ENCODE measurements around the gene PPP1R14B. TPM values are rescaled to one million over a fixed set of nuclear protein-coding genes. Genes with fewer than 3 reads are reported as not detected.
A peak's percentile ranks its signal among the peaks of the same experiment; 100 is the strongest.

Gene PPP1R14B
- total and polyA plus RNA-seq, 2 of the 13 experiments (the other 11 are each of a cell fraction or from before 2014, with no cell fraction given): 110 to 148 TPM

DNA sequence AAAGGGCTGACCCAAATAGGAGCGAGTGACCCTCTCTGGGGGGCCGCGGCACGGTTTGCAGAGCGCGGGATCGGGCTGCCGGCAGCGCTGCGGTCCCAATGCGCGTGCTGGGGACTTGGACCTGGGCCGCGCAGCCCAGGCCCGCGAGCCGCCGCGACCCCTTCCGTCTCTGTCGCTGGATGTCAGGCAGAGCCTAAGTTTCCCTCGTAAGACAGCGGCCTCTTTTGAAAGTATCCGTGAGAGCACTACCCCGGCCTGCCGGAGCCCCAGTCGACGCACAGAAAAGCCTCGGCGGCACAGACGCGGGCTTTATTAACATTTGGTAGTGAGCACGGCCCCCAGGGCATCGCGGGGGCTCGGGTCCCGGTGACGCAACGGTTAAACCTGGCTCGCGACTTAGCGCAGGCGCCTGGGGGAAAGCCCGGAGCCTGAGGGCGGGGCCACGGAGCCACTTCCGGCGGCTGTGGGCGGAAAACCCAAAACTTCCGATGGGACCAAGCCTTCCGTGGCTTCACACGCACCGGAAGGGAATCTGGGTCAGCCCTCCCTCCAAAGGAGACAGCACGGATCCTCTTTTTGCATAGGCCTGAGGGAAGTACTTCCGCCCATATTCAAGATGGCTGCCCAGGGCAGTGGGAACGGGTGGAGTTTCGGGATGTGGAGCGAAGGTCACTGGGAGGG, 22.9 kb upstream of the PPP1R14B start (continued):
- peak; percentile 91; the same call in 1 of the 2 replicates for TF ChIP-seq ZFX (CRISPR knock-in tag; IDR thresholded peaks at IDR 0.05; ENCODE audit: low read depth)
- no peak for TF ChIP-seq JARID2 (CRISPR knock-in tag; IDR thresholded peaks at IDR 0.05; ENCODE audit: insufficient replicate concordance)
- peak; percentile 48; the same call in 1 of the 2 replicates for TF ChIP-seq RARA (CRISPR knock-in tag; IDR thresholded peaks at IDR 0.05)
- TF ChIP-seq PLRG1 (conservative IDR thresholded peaks at IDR 0.05): no peak
- no peak for TF ChIP-seq KLF15 (CRISPR knock-in tag; IDR thresholded peaks at IDR 0.05; ENCODE audit: borderline replicate concordance)
- 0 out of 2 replicates have a peak, but pooled peaks have one; percentile 7 for TF ChIP-seq CCDC6 (CRISPR knock-in tag; IDR thresholded peaks at IDR 0.05)
- TF ChIP-seq NCOA5 (CRISPR knock-in tag; IDR thresholded peaks at IDR 0.05): no peak
- TF ChIP-seq SP4 (CRISPR knock-in tag; IDR thresholded peaks at IDR 0.05): peak; percentile 95
- TF ChIP-seq, protein P1, sequence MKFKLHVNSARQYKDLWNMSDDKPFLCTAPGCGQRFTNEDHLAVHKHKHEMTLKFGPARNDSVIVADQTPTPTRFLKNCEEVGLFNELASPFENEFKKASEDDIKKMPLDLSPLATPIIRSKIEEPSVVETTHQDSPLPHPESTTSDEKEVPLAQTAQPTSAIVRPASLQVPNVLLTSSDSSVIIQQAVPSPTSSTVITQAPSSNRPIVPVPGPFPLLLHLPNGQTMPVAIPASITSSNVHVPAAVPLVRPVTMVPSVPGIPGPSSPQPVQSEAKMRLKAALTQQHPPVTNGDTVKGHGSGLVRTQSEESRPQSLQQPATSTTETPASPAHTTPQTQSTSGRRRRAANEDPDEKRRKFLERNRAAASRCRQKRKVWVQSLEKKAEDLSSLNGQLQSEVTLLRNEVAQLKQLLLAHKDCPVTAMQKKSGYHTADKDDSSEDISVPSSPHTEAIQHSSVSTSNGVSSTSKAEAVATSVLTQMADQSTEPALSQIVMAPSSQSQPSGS (CRISPR knock-in tag; IDR thresholded peaks at IDR 0.05): peak; percentile 73; the same call in 1 of the 2 replicates
- TF ChIP-seq POLR2AphosphoS5 (IDR thresholded peaks at IDR 0.05; ENCODE audit: low read depth, low read length): no peak
- no peak for TF ChIP-seq ZKSCAN5 (CRISPR knock-in tag; IDR thresholded peaks at IDR 0.05)
- 0 out of 2 replicates have a peak, but pooled peaks have one; percentile 15 for TF ChIP-seq SATB2 (CRISPR knock-in tag; IDR thresholded peaks at IDR 0.05)
- TF ChIP-seq ZNF589 (CRISPR knock-in tag; conservative IDR thresholded peaks at IDR 0.05): no peak
- peak; percentile 53; the same call in 1 of the 2 replicates for TF ChIP-seq FOSL2 (CRISPR knock-in tag; IDR thresholded peaks at IDR 0.05)
- peak; percentile 57; the same call in 1 of the 2 replicates for TF ChIP-seq ESRRA (CRISPR knock-in tag; IDR thresholded peaks at IDR 0.05; ENCODE audit: low read depth)
- TF ChIP-seq, protein P2, sequence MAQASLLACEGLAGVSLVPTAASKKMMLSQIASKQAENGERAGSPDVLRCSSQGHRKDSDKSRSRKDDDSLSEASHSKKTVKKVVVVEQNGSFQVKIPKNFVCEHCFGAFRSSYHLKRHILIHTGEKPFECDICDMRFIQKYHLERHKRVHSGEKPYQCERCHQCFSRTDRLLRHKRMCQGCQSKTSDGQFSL (CRISPR knock-in tag; IDR thresholded peaks at IDR 0.05): no peak
- TF ChIP-seq ZNF234 (CRISPR knock-in tag; conservative IDR thresholded peaks at IDR 0.05): peak; percentile 0; the same call in 1 of the 2 replicates
- TF ChIP-seq SIX4 (CRISPR knock-in tag; IDR thresholded peaks at IDR 0.05): no peak
- no peak for TF ChIP-seq ZFP36L1 (CRISPR knock-in tag; IDR thresholded peaks at IDR 0.05)
- TF ChIP-seq SNAI1 (CRISPR knock-in tag; IDR thresholded peaks at IDR 0.05; ENCODE audit: borderline replicate concordance): no peak
- no peak for TF ChIP-seq NFRKB (IDR thresholded peaks at IDR 0.05)
- no peak for TF ChIP-seq SRSF4 (IDR thresholded peaks at IDR 0.05; ENCODE audit: low read depth, low read length, poor library complexity, severe bottlenecking)
- 0 out of 2 replicates have a peak, but pooled peaks have one; percentile 40 for TF ChIP-seq MIXL1 (CRISPR knock-in tag; IDR thresholded peaks at IDR 0.05)
- no peak for TF ChIP-seq SNRNP70 (IDR thresholded peaks at IDR 0.05; ENCODE audit: low read depth, low read length)

All from HepG2 (cell line).